H1 (cell line): Measurements from ENCODE around the gene PXMP4. TPM values are rescaled to one million over a fixed set of nuclear protein-coding genes. Genes with fewer than 3 reads are reported as not detected.

Experiments used
- CTCF ChIA-PET: fragments of 300-600 bp; sonication (Branson Sonifier 250); formaldehyde crosslinking; loops from one replicate; lab custom pipeline; 2021; ENCODE audit not compliant: partially characterized antibody; lab: Charles Lee
- POLR2A ChIA-PET: fragments of 300-600 bp; sonication (Branson Sonifier 250); formaldehyde crosslinking; loops from one replicate; lab custom pipeline; 2021; ENCODE audit warnings: inconsistent platforms; ENCODE audit not compliant: partially characterized antibody; lab: Charles Lee
- DNase-seq, 2 experiments: peaks; one replicate each; pipeline versions ENCODE4 v3.0.0 to v3.0.0-alpha.2; 2010 to 2022; ENCODE audit warnings: low spot score in 2 of 2, low read depth in 1 of 2, mixed read lengths in 1 of 2
- FAIRE-seq: peaks from 2 replicates; lab custom pipeline; 2011; peaks lifted over from hg19 to GRCh38; lab: Jason Lieb, UNC
- H2AFZ ChIP-seq: 2 replicates; pipeline ENCODE4 v1.8.1; 2012; ENCODE audit warnings: low read length, inconsistent platforms
- H2AK5ac ChIP-seq: 2 replicates; pipeline ENCODE4 v1.6.1; 2013; ENCODE audit warnings: low read depth, low read length
- H2BK120ac ChIP-seq: replicated peaks from 2 replicates; pipeline ENCODE3; 2013; ENCODE audit warnings: low read depth, low read length, inconsistent platforms
- H2BK12ac ChIP-seq: 2 replicates; pipeline ENCODE4 v1.6.1; 2013; ENCODE audit warnings: low read depth, low read length
- H2BK15ac ChIP-seq: 2 replicates; pipeline ENCODE4 v1.6.1; 2013; ENCODE audit warnings: low read length
- H2BK20ac ChIP-seq: 2 replicates; pipeline ENCODE4 v1.6.1; 2013; ENCODE audit warnings: low read length
- H2BK5ac ChIP-seq: 2 replicates; pipeline ENCODE4 v1.6.1; 2013; ENCODE audit warnings: low read depth, low read length
- H3K14ac ChIP-seq: 2 replicates; pipeline ENCODE4 v1.6.1; 2013; ENCODE audit warnings: inconsistent platforms; ENCODE audit not compliant: insufficient read length
- H3K18ac ChIP-seq: 2 replicates; pipeline ENCODE4 v1.6.1; 2013; ENCODE audit warnings: low read length; ENCODE audit errors: extremely low read depth
- H3K23ac ChIP-seq: 2 replicates; pipeline ENCODE4 v1.6.1; 2013; ENCODE audit warnings: inconsistent platforms; ENCODE audit not compliant: insufficient read length
- H3K23me2 ChIP-seq: 2 replicates; pipeline ENCODE4 v1.6.1; 2013; ENCODE audit warnings: low read depth, low read length
- H3K27ac ChIP-seq: 2 replicates; pipeline ENCODE4 v1.6.1; 2011; ENCODE audit warnings: low read depth, low read length, inconsistent platforms
- H3K27me3 ChIP-seq, 4 experiments: replicated peaks in 1 of 4; 1 replicate in 1 of 4; 2 replicates in 3 of 4; pipeline versions ENCODE4 v1.6.1 to v1.8.1; 2011 to 2013; ENCODE audit warnings: low read length in 3 of 4, mild to moderate bottlenecking in 3 of 4, inconsistent platforms in 2 of 4, mixed read lengths in 2 of 4, moderate library complexity in 1 of 4; ENCODE audit not compliant: control insufficient read depth in 3 of 4, insufficient read depth in 3 of 4; ENCODE audit errors: extremely low read depth in 1 of 4
- H3K36me3 ChIP-seq, 4 experiments: 2 replicates each; pipeline versions ENCODE4 v1.6.1 to v1.8.1; 2011 to 2013; ENCODE audit warnings: mild to moderate bottlenecking in 4 of 4, low read length in 3 of 4, moderate library complexity in 2 of 4, control low read depth in 1 of 4, inconsistent platforms in 1 of 4; ENCODE audit not compliant: insufficient read depth in 4 of 4, control insufficient read depth in 2 of 4
- H3K4ac ChIP-seq: replicated peaks from 2 replicates; pipeline ENCODE3; 2013; ENCODE audit warnings: low read length, low read depth, mixed read lengths, inconsistent platforms; ENCODE audit not compliant: insufficient read length
- H3K4me1 ChIP-seq, 4 experiments: replicated peaks in 1 of 4; 1 replicate in 1 of 4; 2 replicates in 3 of 4; pipeline versions ENCODE4 v1.6.1 to v1.8.1; 2011 to 2013; ENCODE audit warnings: low read length in 3 of 4, inconsistent platforms in 2 of 4, mixed read lengths in 1 of 4; ENCODE audit not compliant: insufficient read depth in 4 of 4, control insufficient read depth in 3 of 4
- H3K4me2 ChIP-seq, 2 experiments: 2 replicates each; pipeline versions ENCODE4 v1.6.1 to v1.8.1; 2011 to 2013; ENCODE audit warnings: low read depth in 2 of 2, low read length in 2 of 2, control low read depth in 1 of 2, inconsistent platforms in 1 of 2, mild to moderate bottlenecking in 1 of 2; ENCODE audit not compliant: insufficient read depth in 1 of 2
- H3K4me3 ChIP-seq, 4 experiments: fragments of 200-600, 300-600 bp in 1 of 4; sonication (generic), shearing (Covaris generic), sonication (Bioruptor Twin) in 1 of 4; 2 replicates each; pipeline versions ENCODE4 v1.5.1 to v1.8.1; 2011 to 2016; ENCODE audit warnings: low read length in 4 of 4, low read depth in 3 of 4, control low read depth in 2 of 4, inconsistent platforms in 2 of 4, mild to moderate bottlenecking in 2 of 4, mixed read lengths in 1 of 4, moderate library complexity in 1 of 4; ENCODE audit not compliant: insufficient read depth in 2 of 4; ENCODE audit errors: extremely low read depth in 1 of 4
- H3K56ac ChIP-seq: replicated peaks from 2 replicates; pipeline ENCODE3; 2013; ENCODE audit warnings: low read depth, mild to moderate bottlenecking, mixed read lengths, low read length, inconsistent platforms; ENCODE audit not compliant: insufficient read length
- H3K79me1 ChIP-seq: 2 replicates; pipeline ENCODE4 v1.6.1; 2013; ENCODE audit warnings: low read depth, low read length, control low read depth
- H3K79me2 ChIP-seq, 2 experiments: 2 replicates each; pipeline versions ENCODE4 v1.6.1 to v1.8.1; 2012 to 2013; ENCODE audit warnings: low read length in 2 of 2, mild to moderate bottlenecking in 2 of 2, inconsistent platforms in 1 of 2; ENCODE audit not compliant: insufficient read depth in 2 of 2, control insufficient read depth in 1 of 2
- H3K9ac ChIP-seq, 4 experiments: replicated peaks in 1 of 4; 1 replicate in 1 of 4; 2 replicates in 3 of 4; pipeline versions ENCODE4 v1.6.1 to v1.8.1; 2011 to 2013; ENCODE audit warnings: low read depth in 3 of 4, low read length in 3 of 4, control low read depth in 2 of 4, mild to moderate bottlenecking in 2 of 4, moderate library complexity in 2 of 4, inconsistent platforms in 1 of 4; ENCODE audit errors: extremely low read depth in 1 of 4
- H3K9me3 ChIP-seq, 2 experiments: 2 replicates each; pipeline versions ENCODE4 v1.6.1 to v1.8.1; 2012 to 2013; ENCODE audit warnings: mild to moderate bottlenecking in 2 of 2, moderate library complexity in 2 of 2, control low read depth in 1 of 2, inconsistent platforms in 1 of 2, low read depth in 1 of 2, low read length in 1 of 2, mixed read lengths in 1 of 2; ENCODE audit not compliant: insufficient read depth in 2 of 2
- H4K20me1 ChIP-seq, 2 experiments: replicated peaks in 1 of 2; 2 replicates each; pipeline versions ENCODE3 to v1.8.1; 2011 to 2013; ENCODE audit warnings: inconsistent platforms in 2 of 2, low read length in 2 of 2, mild to moderate bottlenecking in 1 of 2; ENCODE audit not compliant: insufficient read depth in 2 of 2, control insufficient read depth in 1 of 2
- H4K5ac ChIP-seq: 2 replicates; pipeline ENCODE4 v1.6.1; 2013; ENCODE audit warnings: low read length, low read depth, mixed read lengths, inconsistent platforms; ENCODE audit not compliant: insufficient read length
- H4K8ac ChIP-seq: 2 replicates; pipeline ENCODE4 v1.8.0; 2013; ENCODE audit warnings: mild to moderate bottlenecking, moderate library complexity, low read length, inconsistent platforms; ENCODE audit not compliant: insufficient read depth; ENCODE audit errors: extremely low read depth
- H4K91ac ChIP-seq: replicated peaks from 2 replicates; pipeline ENCODE3; 2013; ENCODE audit warnings: low read length, mixed read lengths, inconsistent platforms; ENCODE audit not compliant: insufficient read length
- CBX8 ChIP-seq: fragments of 300-800, 300-1000 bp; sonication (generic); IDR thresholded peaks from 2 replicates; pipeline ENCODE4 v1.7.1; 2016; ENCODE audit warnings: low read depth, low read length, borderline replicate concordance
- CTBP2 ChIP-seq: IDR thresholded peaks from 2 replicates; pipeline ENCODE4 v1.7.0; 2011; ENCODE audit warnings: borderline replicate concordance, mild to moderate bottlenecking, moderate library complexity, mixed read lengths, low read length; ENCODE audit not compliant: insufficient read depth, insufficient read length
- FOSL1 ChIP-seq: IDR thresholded peaks from 2 replicates; pipeline ENCODE4 v1.6.1; 2011; ENCODE audit warnings: mild to moderate bottlenecking, low read depth, low read length, moderate library complexity; ENCODE audit not compliant: insufficient read depth
- KDM4A ChIP-seq: IDR thresholded peaks from one replicate; pipeline ENCODE4 v1.7.1; 2012; ENCODE audit warnings: low read depth, mild to moderate bottlenecking, moderate library complexity, low read length, inconsistent platforms; ENCODE audit not compliant: severe bottlenecking
- POU5F1 ChIP-seq: IDR thresholded peaks from 2 replicates; pipeline ENCODE4 v1.6.1; 2011; ENCODE audit warnings: low read depth, mild to moderate bottlenecking, low read length, moderate library complexity
- RNF2 ChIP-seq: fragments of 200-900, 300-1000 bp; sonication (generic); IDR thresholded peaks from 2 replicates; pipeline ENCODE4 v1.7.1; 2016; ENCODE audit warnings: borderline replicate concordance, low read depth, mild to moderate bottlenecking, antibody characterized with exemption, low read length; ENCODE audit not compliant: poor library complexity, severe bottlenecking; ENCODE audit errors: missing control alignments
- RXRA ChIP-seq: IDR thresholded peaks from 2 replicates; pipeline ENCODE4 v1.6.1; 2011; ENCODE audit warnings: low read depth, mild to moderate bottlenecking, low read length, moderate library complexity; ENCODE audit not compliant: insufficient read depth
- SAP30 ChIP-seq: fragments of 300-600 bp; sonication (generic); IDR thresholded peaks from 2 replicates; pipeline ENCODE4 v1.7.1; 2012; ENCODE audit warnings: low read length, moderate library complexity, mild to moderate bottlenecking, inconsistent platforms; ENCODE audit not compliant: insufficient read depth, insufficient replicate concordance
- YY1 ChIP-seq: IDR thresholded peaks from 2 replicates; pipeline ENCODE4 v1.6.1; 2011; ENCODE audit warnings: low read depth, mild to moderate bottlenecking, low read length
- WGBS, 2 experiments: shearing (Covaris generic) in 1 of 2; methylation state at CpG; one replicate each; pipeline versions ENCODE4 v1.1.6 to v1.1.7; 2013 to 2015; ENCODE audit warnings: low lambda C conversion rate in 2 of 2, mixed read lengths in 2 of 2, inconsistent platforms in 1 of 2, low coverage in 1 of 2, missing lambda C conversion rate in 1 of 2; ENCODE audit not compliant: insufficient replicate concordance in 2 of 2, insufficient coverage in 1 of 2, insufficient read length in 1 of 2; ENCODE audit errors: extremely low coverage in 1 of 2, missing lambda C conversion rate in 1 of 2; 5-methylcytosine and 5-hydroxymethylcytosine counted together
- polyA plus RNA-seq, 7 experiments: library from polyadenylated mRNA; depleted of rRNA in 3 of 7; stranded (reverse) in 5 of 7; unstranded in 2 of 7; fragments of >200 nt in 5 of 7; fragments of 200-250 nt in 2 of 7; gene quantifications; 1 replicate in 5 of 7; 2 replicates in 1 of 7; 4 replicates in 1 of 7; pipeline versions ENCODE4 v1.2.1 to v1.2.3, GENCODE V29; 2011 to 2013; ENCODE audit warnings: missing spikeins in 2 of 7, mixed read lengths in 2 of 7
- total RNA-seq: library from RNA; stranded (reverse); fragmentation: NEBNext Ultra II Directional; extraction: Animal tissue kit (Norgen Biotek cat#: 25700); gene quantifications from 2 replicates; pipeline ENCODE4 v1.2.1, GENCODE V29; 2021
- TF ChIP-seq, protein P1 (sequence below): IDR thresholded peaks from 2 replicates; pipeline ENCODE4 v1.6.1; 2011; ENCODE audit warnings: low read length, improper control_type of control experiment

PXMP4 gene
- total and polyA plus RNA-seq, 2 of the 8 experiments (the other 6 are each of a cell fraction or from before 2014, with no cell fraction given), result 3.3 to 3.4 TPM

DNA sequence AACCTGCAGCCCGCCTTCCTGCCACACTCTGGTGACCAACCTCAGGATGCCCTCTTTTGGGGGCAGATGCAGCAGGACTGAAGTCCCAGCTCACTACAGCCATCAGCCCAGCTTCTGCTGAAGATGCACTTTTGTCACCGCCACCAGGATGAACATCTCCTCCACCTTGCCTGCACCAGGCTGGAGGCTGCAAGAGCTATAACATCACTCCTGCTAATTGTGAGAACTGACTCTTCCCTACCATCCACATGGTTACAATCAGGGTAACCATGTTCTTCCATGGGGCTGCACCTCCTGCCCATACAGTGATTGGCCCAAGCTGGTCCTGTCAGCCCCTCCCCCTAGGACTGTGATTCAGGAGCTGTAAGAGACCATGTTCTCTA is 55.4 kb downstream of the PXMP4 start:
- Histone ChIP-seq H2BK5ac (peak overlapping the region; percentile 73; the same call in 1 of the 2 replicates), H3K23ac (no peak overlapping the region), H3K79me1 (no peaks in the 10 kb centered on the region; the same call in 1 of the 2 replicates), H3K14ac (no peak overlapping the region), H4K91ac (peak overlapping the region; percentile 75), H2BK20ac (no peak overlapping the region), H4K5ac (no peak overlapping the region), H2BK12ac (peak overlapping the region; percentile 84; the same call in 1 of the 2 replicates), H3K4me3 (no peak overlapping the region), H3K56ac (no peak overlapping the region), H4K20me1 (peaks cover 0 to 15% of the 10 kb centered on the region in 2 experiments), H3K4me1 (peaks cover 0 to 18% (median 11%) of the 10 kb centered on the region in 4 experiments; a peak in 4 of 7 replicates), H3K18ac (peak overlapping the region; percentile 55; the same call in 1 of the 2 replicates), H3K27me3 (peaks cover 0 to 10% (median 3%) of the 10 kb centered on the region in 4 experiments; a peak in 3 of 7 replicates), H3K4me2 (peak overlapping the region in 1 of 2 experiments; percentile 67; a peak in 1 of 4 replicates), H2BK120ac (no peak overlapping the region), H4K8ac (peak overlapping the region; percentile 12; the same call in 1 of the 2 replicates), H3K79me2 (no peaks in the 10 kb centered on the region), H3K9me3 (peaks cover 0 to 5% of the 10 kb centered on the region in 2 experiments; a peak in 1 of 4 replicates), H3K4ac (peak overlapping the region; percentile 65), H3K27ac (no peak overlapping the region), H3K9ac (no peak overlapping the region), H2BK15ac (no peak overlapping the region; the same call in 1 of the 2 replicates), H2AFZ (no peak overlapping the region), H2AK5ac (peak overlapping the region; percentile 17; the same call in 1 of the 2 replicates), H3K23me2 (peaks cover 25% of the 10 kb centered on the region; the same call in 1 of the 2 replicates), H3K36me3 (peaks cover 2 to 11% (median 6%) of the 10 kb centered on the region in 4 experiments; a peak in 2 of 8 replicates)
- no peak for FAIRE-seq
- DNase-seq, result no peak
- POLR2A ChIA-PET, result interaction anchor here (0.6 to 17.9 kb wide), 9 partner anchors 10 to 205 kb away, joined by 3 to 245 read pairs (median 3); partner anchors contain the start of genes NECAB3 and ZNF341
- CTCF ChIA-PET, result interaction anchor here (0.7 to 3.9 kb wide), 10 partner anchors 9 to 207 kb away, joined by 3 to 22 read pairs (median 4); partner anchors contain the start of gene NECAB3
- WGBS, 2 experiments, result 88% methylated on average over 2 of the region's 2 CpGs; no CpG with 5 or more reads in 1 of the 2 experiments
- TF ChIP-seq KDM4A, result no peak
- no peak for TF ChIP-seq YY1
- no peak for TF ChIP-seq FOSL1
- no peak for TF ChIP-seq CTBP2
- no peak for TF ChIP-seq CBX8
- TF ChIP-seq POU5F1, result no peak
- TF ChIP-seq SAP30, result no peak
- no peak for TF ChIP-seq RXRA
- no peak for TF ChIP-seq RNF2
- TF ChIP-seq, protein P1, sequence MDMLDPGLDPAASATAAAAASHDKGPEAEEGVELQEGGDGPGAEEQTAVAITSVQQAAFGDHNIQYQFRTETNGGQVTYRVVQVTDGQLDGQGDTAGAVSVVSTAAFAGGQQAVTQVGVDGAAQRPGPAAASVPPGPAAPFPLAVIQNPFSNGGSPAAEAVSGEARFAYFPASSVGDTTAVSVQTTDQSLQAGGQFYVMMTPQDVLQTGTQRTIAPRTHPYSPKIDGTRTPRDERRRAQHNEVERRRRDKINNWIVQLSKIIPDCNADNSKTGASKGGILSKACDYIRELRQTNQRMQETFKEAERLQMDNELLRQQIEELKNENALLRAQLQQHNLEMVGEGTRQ, result no peak
